Measurements from ENCODE around the gene PDE11A.
"Not testable (repeated sequence)": the region's sequence is repeated elsewhere in the genome, so short reads cannot be mapped to it uniquely, and the experiment has no call there.

Gene PDE11A

DNA sequence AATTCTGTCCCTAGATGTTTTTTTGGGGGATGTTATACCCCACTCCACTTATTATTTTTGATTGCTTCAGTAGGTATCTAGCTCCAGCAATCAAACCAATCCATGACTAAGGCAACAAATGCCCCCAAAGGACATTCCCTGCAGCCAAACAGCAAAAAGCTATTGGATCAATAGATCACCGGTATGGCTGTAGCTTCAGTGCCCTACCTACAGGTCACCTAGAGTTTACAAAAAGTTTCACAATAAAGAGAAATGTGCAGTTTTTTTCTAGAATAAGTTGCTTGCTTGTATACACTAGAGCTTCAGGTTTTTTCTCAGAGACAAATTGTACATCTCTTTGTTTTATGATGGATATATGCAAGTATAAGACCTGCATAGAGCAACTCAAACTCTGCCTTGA, 27.7 kb downstream of the PDE11A start:
- Histone ChIP-seq H3K9ac (ENCODE audit: low read length) (no peak overlapping the region), H3K4me1 (ENCODE audit: low read length) (no peaks in the 10 kb centered on the region), H2AFZ (ENCODE audit: low read depth, low read length) (no peak overlapping the region), H3K4me3 (ENCODE audit: low read length) (no peak overlapping the region), H3K27me3 (ENCODE audit: low read depth, low read length) (0 out of 2 replicates have a peak, but pooled peaks cover 3% of the 10 kb centered on the region), H3K4me2 (ENCODE audit: low read length) (no peak overlapping the region), H3K27ac (ENCODE audit: low read length) (no peak overlapping the region), H3K36me3 (replicated peaks; ENCODE audit: low read depth, low read length) (no peaks in the 10 kb centered on the region), H4K20me1 (ENCODE audit: insufficient read depth, low read length) (no peaks in the 10 kb centered on the region), H3K9me3 (ENCODE audit: insufficient read depth, low read length) (no peaks in the 10 kb centered on the region), H3K79me2 (ENCODE audit: low read length) (no peaks in the 10 kb centered on the region)
- no peak for TF ChIP-seq EZH2phosphoT487 (IDR thresholded peaks at IDR 0.05; ENCODE audit: low read depth)
- TF ChIP-seq, protein P1, sequence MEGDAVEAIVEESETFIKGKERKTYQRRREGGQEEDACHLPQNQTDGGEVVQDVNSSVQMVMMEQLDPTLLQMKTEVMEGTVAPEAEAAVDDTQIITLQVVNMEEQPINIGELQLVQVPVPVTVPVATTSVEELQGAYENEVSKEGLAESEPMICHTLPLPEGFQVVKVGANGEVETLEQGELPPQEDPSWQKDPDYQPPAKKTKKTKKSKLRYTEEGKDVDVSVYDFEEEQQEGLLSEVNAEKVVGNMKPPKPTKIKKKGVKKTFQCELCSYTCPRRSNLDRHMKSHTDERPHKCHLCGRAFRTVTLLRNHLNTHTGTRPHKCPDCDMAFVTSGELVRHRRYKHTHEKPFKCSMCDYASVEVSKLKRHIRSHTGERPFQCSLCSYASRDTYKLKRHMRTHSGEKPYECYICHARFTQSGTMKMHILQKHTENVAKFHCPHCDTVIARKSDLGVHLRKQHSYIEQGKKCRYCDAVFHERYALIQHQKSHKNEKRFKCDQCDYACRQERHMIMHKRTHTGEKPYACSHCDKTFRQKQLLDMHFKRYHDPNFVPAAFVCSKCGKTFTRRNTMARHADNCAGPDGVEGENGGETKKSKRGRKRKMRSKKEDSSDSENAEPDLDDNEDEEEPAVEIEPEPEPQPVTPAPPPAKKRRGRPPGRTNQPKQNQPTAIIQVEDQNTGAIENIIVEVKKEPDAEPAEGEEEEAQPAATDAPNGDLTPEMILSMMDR (IDR thresholded peaks at IDR 0.05; ENCODE audit: low read depth, low read length) = no peak

DNA sequence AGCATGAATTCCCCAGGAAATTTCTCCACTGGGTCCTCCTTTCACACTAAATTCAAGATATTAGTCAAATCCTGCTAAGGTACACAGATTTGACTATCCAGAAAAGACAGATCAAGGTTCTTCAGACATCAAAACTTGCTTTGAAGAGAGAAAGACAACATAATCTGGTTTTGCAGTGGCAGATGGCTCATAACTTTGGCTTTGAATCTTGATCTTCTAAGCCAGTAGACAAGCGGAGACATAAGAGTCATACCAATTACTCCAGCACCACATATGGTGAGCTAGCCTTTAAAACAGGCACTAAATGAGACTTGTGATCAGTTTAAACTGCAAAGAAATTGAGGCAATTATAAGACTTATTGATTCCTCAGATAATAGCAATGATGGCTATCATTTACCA, 29.3 kb downstream of the PDE11A start:
- Histone ChIP-seq H3K79me2 (ENCODE audit: low read length) (no peaks in the 10 kb centered on the region), H3K4me2 (ENCODE audit: low read length) (no peak overlapping the region), H3K27ac (ENCODE audit: low read length) (no peak overlapping the region), H2AFZ (ENCODE audit: low read depth, low read length) (no peak overlapping the region), H3K4me1 (ENCODE audit: low read length) (no peaks in the 10 kb centered on the region), H3K4me3 (ENCODE audit: low read length) (no peak overlapping the region), H3K27me3 (ENCODE audit: low read depth, low read length) (0 out of 2 replicates have a peak, but pooled peaks cover 3% of the 10 kb centered on the region), H3K9me3 (ENCODE audit: insufficient read depth, low read length) (no peaks in the 10 kb centered on the region), H3K36me3 (replicated peaks; ENCODE audit: low read depth, low read length) (no peaks in the 10 kb centered on the region), H3K9ac (ENCODE audit: low read length) (no peak overlapping the region), H4K20me1 (ENCODE audit: insufficient read depth, low read length) (no peaks in the 10 kb centered on the region)
- TF ChIP-seq, protein P1 (IDR thresholded peaks at IDR 0.05; ENCODE audit: low read depth, low read length) = no peak
- no peak for TF ChIP-seq EZH2phosphoT487 (IDR thresholded peaks at IDR 0.05; ENCODE audit: low read depth)

DNA sequence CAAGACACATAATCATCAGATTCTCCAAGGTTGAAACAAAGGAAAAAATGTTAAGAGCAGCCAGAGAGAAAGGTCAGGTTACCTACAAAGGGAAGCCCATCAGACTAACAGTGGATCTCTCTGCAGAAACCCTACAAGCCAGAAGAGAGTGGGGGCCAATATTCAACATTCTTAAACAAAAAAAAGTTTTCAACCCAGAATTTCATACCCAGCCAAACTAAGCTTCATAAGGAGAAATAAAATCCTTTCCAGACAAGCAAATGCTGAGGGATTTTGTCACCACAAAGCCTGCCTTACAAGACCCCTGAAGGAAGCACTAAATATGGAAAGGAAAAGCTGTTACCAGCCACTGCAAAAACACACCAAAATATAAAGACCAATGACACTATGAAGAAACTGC, 39.0 kb downstream of the PDE11A start:
- H3K27me3 ChIP-seq (ENCODE audit: low read depth, low read length); H3K9me3 ChIP-seq (ENCODE audit: insufficient read depth, low read length): not testable (repeated sequence)

DNA sequence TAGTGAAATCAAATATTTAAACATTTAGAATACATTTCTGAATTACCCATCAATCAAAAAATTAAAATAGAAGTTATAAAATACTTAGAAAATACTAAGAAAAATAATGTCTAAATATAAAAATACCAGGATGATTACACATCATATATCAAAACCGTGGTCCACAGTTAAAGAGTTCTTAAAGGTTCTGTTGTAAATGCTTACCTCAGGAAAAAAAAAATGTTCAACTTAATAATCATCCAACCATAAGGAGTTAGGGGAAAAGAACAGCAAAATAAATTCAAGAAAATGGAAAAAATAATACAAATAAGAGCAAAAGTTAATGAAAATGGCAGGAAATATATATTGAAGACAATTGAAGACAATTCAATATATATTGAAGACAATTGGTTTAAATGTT, 43.2 kb downstream of the PDE11A start:
- Histone ChIP-seq H2AFZ (ENCODE audit: low read depth, low read length) (no peak overlapping the region), H3K27ac (ENCODE audit: low read length) (no peak overlapping the region), H3K4me1 (ENCODE audit: low read length) (no peaks in the 10 kb centered on the region), H3K9ac (ENCODE audit: low read length) (no peak overlapping the region), H3K27me3 (ENCODE audit: low read depth, low read length) (no peaks in the 10 kb centered on the region), H3K9me3 (ENCODE audit: insufficient read depth, low read length) (no peaks in the 10 kb centered on the region), H3K79me2 (ENCODE audit: low read length) (no peaks in the 10 kb centered on the region), H4K20me1 (ENCODE audit: insufficient read depth, low read length) (no peaks in the 10 kb centered on the region), H3K36me3 (replicated peaks; ENCODE audit: low read depth, low read length) (no peaks in the 10 kb centered on the region), H3K4me3 (ENCODE audit: low read length) (no peak overlapping the region), H3K4me2 (ENCODE audit: low read length) (no peak overlapping the region)
- TF ChIP-seq EZH2phosphoT487 (IDR thresholded peaks at IDR 0.05; ENCODE audit: low read depth) = no peak

More for the DNA sequence above, 39.0 kb downstream of the PDE11A start:
- H2AFZ ChIP-seq (ENCODE audit: low read depth, low read length); H3K4me3 ChIP-seq (ENCODE audit: low read length); H3K4me2 ChIP-seq (ENCODE audit: low read length); H3K9ac ChIP-seq (ENCODE audit: low read length); H3K79me2 ChIP-seq (ENCODE audit: low read length); H3K36me3 ChIP-seq (replicated peaks; ENCODE audit: low read depth, low read length); H3K27ac ChIP-seq (ENCODE audit: low read length); H3K4me1 ChIP-seq (ENCODE audit: low read length); H4K20me1 ChIP-seq (ENCODE audit: insufficient read depth, low read length): not testable (repeated sequence)

DNA sequence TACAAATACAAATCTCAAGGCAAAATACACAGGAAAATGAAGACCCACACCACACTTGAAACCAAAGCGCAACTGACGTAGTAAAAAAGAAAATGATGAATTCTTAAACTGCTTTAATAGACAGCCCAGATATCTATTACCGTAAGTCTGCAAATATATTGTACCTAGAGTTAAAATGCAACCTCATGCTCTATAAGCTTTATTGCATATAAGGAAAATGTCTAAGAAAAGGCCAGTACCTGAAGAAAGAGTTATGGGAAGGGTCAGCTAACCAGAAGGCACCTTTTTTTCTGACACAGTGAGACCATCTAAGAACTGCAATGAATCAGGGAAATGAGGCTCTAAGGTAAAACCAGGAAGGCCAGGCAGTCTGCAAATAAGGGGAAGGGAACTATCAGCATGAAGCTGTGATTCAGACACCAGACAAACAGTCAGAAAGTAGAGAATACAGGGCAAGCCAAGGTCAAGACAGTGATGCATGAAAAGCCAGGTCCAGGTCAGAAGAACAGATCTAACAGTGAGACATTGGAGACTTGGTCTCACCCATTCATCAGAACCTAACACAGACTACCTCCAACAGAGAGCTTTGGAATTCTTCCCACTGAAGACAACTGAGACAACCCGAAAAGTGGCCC, 46.9 kb downstream of the PDE11A start:
- Histone ChIP-seq H3K9me3 (ENCODE audit: insufficient read depth, low read length) (no peaks in the 10 kb centered on the region), H3K9ac (ENCODE audit: low read length) (no peak overlapping the region), H3K4me1 (ENCODE audit: low read length) (no peaks in the 10 kb centered on the region), H3K4me2 (ENCODE audit: low read length) (no peak overlapping the region), H3K27me3 (ENCODE audit: low read depth, low read length) (no peaks in the 10 kb centered on the region), H4K20me1 (ENCODE audit: insufficient read depth, low read length) (no peaks in the 10 kb centered on the region), H3K36me3 (replicated peaks; ENCODE audit: low read depth, low read length) (no peaks in the 10 kb centered on the region), H3K4me3 (ENCODE audit: low read length) (no peak overlapping the region), H2AFZ (ENCODE audit: low read depth, low read length) (no peak overlapping the region), H3K79me2 (ENCODE audit: low read length) (no peaks in the 10 kb centered on the region), H3K27ac (ENCODE audit: low read length) (no peak overlapping the region)
- TF ChIP-seq EZH2phosphoT487 (IDR thresholded peaks at IDR 0.05; ENCODE audit: low read depth) = no peak
- TF ChIP-seq, protein P1 (IDR thresholded peaks at IDR 0.05; ENCODE audit: low read depth, low read length) = no peak
